H9 (cell line): ENCODE data around the gene FCHSD2. TPM values are rescaled to one million over a fixed set of nuclear protein-coding genes. Genes with fewer than 3 reads are reported as not detected.
A peak's percentile ranks its signal among the peaks of the same experiment; 100 is the strongest.

ENCODE experiments used
- DNase-seq: peaks from one replicate; pipeline ENCODE4 v3.0.0-alpha.2; 2017
- H2AFZ ChIP-seq: one replicate; pipeline ENCODE4 v1.6.1; 2013; ENCODE audit warnings: mild to moderate bottlenecking, low read length, control low read depth, moderate library complexity
- H2AK5ac ChIP-seq: 2 replicates; pipeline ENCODE4 v1.6.1; 2013; ENCODE audit warnings: low read length, control low read depth, mixed read lengths; ENCODE audit not compliant: insufficient read length
- H2BK120ac ChIP-seq: one replicate; pipeline ENCODE4 v1.6.1; 2013; ENCODE audit warnings: low read depth, mild to moderate bottlenecking, low read length, control low read depth, inconsistent platforms; ENCODE audit not compliant: poor library complexity, severe bottlenecking
- H2BK12ac ChIP-seq: 2 replicates; pipeline ENCODE4 v1.6.1; 2013; ENCODE audit warnings: low read length, control low read depth, mixed read lengths, low read depth; ENCODE audit not compliant: insufficient read length
- H2BK15ac ChIP-seq: 2 replicates; pipeline ENCODE4 v1.6.1; 2013; ENCODE audit warnings: low read depth, low read length, control low read depth
- H2BK20ac ChIP-seq: one replicate; pipeline ENCODE4 v1.6.1; 2013; ENCODE audit warnings: low read depth, mild to moderate bottlenecking, low read length, control low read depth, inconsistent platforms; ENCODE audit not compliant: poor library complexity, severe bottlenecking
- H2BK5ac ChIP-seq: 2 replicates; pipeline ENCODE4 v1.6.1; 2013; ENCODE audit warnings: low read length, control low read depth, mixed read lengths; ENCODE audit not compliant: insufficient read length
- H3K14ac ChIP-seq: 2 replicates; pipeline ENCODE4 v1.6.1; 2013; ENCODE audit warnings: low read length, control low read depth; ENCODE audit not compliant: insufficient read depth
- H3K18ac ChIP-seq: 2 replicates; pipeline ENCODE4 v1.6.1; 2013; ENCODE audit warnings: low read depth, mild to moderate bottlenecking, mixed read lengths, low read length, control low read depth; ENCODE audit not compliant: insufficient read length
- H3K23ac ChIP-seq: 2 replicates; pipeline ENCODE4 v1.6.1; 2013; ENCODE audit warnings: low read length, control low read depth, mixed read lengths, low read depth; ENCODE audit not compliant: insufficient read length
- H3K23me2 ChIP-seq: 2 replicates; pipeline ENCODE4 v1.6.1; 2013; ENCODE audit warnings: low read depth, mild to moderate bottlenecking, mixed read lengths, low read length, control low read depth; ENCODE audit not compliant: insufficient read length, poor library complexity, severe bottlenecking
- H3K27ac ChIP-seq: 2 replicates; pipeline ENCODE4 v1.5.1; 2013; ENCODE audit warnings: low read length, control low read depth, mixed read lengths, low read depth; ENCODE audit not compliant: insufficient read length
- H3K27me3 ChIP-seq: 2 replicates; pipeline ENCODE4 v1.6.1; 2013; ENCODE audit warnings: low read length, control low read depth, inconsistent platforms; ENCODE audit not compliant: insufficient read depth
- H3K4ac ChIP-seq: 2 replicates; pipeline ENCODE4 v1.6.1; 2013; ENCODE audit warnings: low read depth, mild to moderate bottlenecking, control low read depth, inconsistent platforms, low read length, moderate library complexity
- H3K4me1 ChIP-seq: 2 replicates; pipeline ENCODE4 v1.6.1; 2013; ENCODE audit warnings: low read length, control low read depth, inconsistent platforms; ENCODE audit not compliant: insufficient read depth
- H3K4me2 ChIP-seq: 2 replicates; pipeline ENCODE4 v1.6.1; 2013; ENCODE audit warnings: low read length, control low read depth, mixed read lengths; ENCODE audit not compliant: insufficient read length, insufficient read depth
- H3K56ac ChIP-seq: 2 replicates; pipeline ENCODE4 v1.6.1; 2013; ENCODE audit warnings: low read depth, mild to moderate bottlenecking, mixed read lengths, low read length, control low read depth; ENCODE audit not compliant: insufficient read length
- H3K79me1 ChIP-seq: 2 replicates; pipeline ENCODE4 v1.6.1; 2013; ENCODE audit warnings: low read depth, mild to moderate bottlenecking, moderate library complexity, low read length, control low read depth, inconsistent platforms; ENCODE audit not compliant: insufficient read depth, poor library complexity, severe bottlenecking
- H3K79me2 ChIP-seq: 2 replicates; pipeline ENCODE4 v1.6.1; 2013; ENCODE audit warnings: low read length, control low read depth, inconsistent platforms; ENCODE audit not compliant: insufficient read depth
- H3K9ac ChIP-seq: 2 replicates; pipeline ENCODE4 v1.6.1; 2013; ENCODE audit warnings: low read length, control low read depth, mixed read lengths; ENCODE audit not compliant: insufficient read length; ENCODE audit errors: extremely low read depth
- H3K9me3 ChIP-seq: one replicate; pipeline ENCODE4 v1.6.1; 2013; ENCODE audit warnings: low read depth, low read length, inconsistent platforms; ENCODE audit not compliant: control insufficient read depth
- H3T11ph ChIP-seq: one replicate; pipeline ENCODE4 v1.6.1; 2013; ENCODE audit warnings: mild to moderate bottlenecking, low read length, control low read depth, inconsistent platforms
- H4K20me1 ChIP-seq: one replicate; pipeline ENCODE4 v1.6.1; 2013; ENCODE audit not compliant: control insufficient read depth, insufficient read length, insufficient read depth
- H4K5ac ChIP-seq: 2 replicates; pipeline ENCODE4 v1.6.1; 2013; ENCODE audit warnings: low read depth, mild to moderate bottlenecking, mixed read lengths, low read length, control low read depth; ENCODE audit not compliant: insufficient read length
- H4K8ac ChIP-seq: replicated peaks from 2 replicates; pipeline ENCODE4 v1.6.1; 2013; ENCODE audit warnings: low read length, control low read depth, mixed read lengths, low read depth; ENCODE audit not compliant: insufficient read length
- H4K91ac ChIP-seq: 2 replicates; pipeline ENCODE4 v1.6.1; 2013; ENCODE audit warnings: low read depth, mild to moderate bottlenecking, moderate library complexity, mixed read lengths, low read length, control low read depth; ENCODE audit not compliant: insufficient read length
- H3K27ac Mint-ChIP-seq, 3 experiments: 2 replicates in 2 of 3; 3 replicates in 1 of 3; pipeline ENCODE4 v1.8.0; 2020 to 2021; ENCODE audit warnings: mixed read lengths in 3 of 3, mild to moderate bottlenecking in 1 of 3, moderate library complexity in 1 of 3
- H3K27me3 Mint-ChIP-seq: 2 replicates; pipeline ENCODE4 v1.8.0; 2021; ENCODE audit warnings: low read depth, mild to moderate bottlenecking, moderate library complexity, mixed read lengths
- H3K36me3 Mint-ChIP-seq, 3 experiments: 2 replicates in 2 of 3; 3 replicates in 1 of 3; pipeline ENCODE4 v1.8.0; 2020 to 2021; ENCODE audit warnings: low read depth in 3 of 3, mixed read lengths in 3 of 3; ENCODE audit not compliant: insufficient read depth in 1 of 3
- H3K4me1 Mint-ChIP-seq, 2 experiments: 2 replicates each; pipeline ENCODE4 v1.8.0; 2020; ENCODE audit warnings: mixed read lengths in 2 of 2
- H3K4me3 Mint-ChIP-seq, 2 experiments: 2 replicates in 1 of 2; 3 replicates in 1 of 2; pipeline ENCODE4 v1.8.0; 2020 to 2021; ENCODE audit warnings: mild to moderate bottlenecking in 2 of 2, mixed read lengths in 2 of 2, moderate library complexity in 1 of 2
- H3K9me3 Mint-ChIP-seq, 2 experiments: 2 replicates in 1 of 2; 3 replicates in 1 of 2; pipeline ENCODE4 v1.8.0; 2020; ENCODE audit warnings: mild to moderate bottlenecking in 2 of 2, mixed read lengths in 2 of 2, moderate library complexity in 1 of 2
- CTCF ChIP-seq: fragments of 200-600 bp; sonication (generic); conservative IDR thresholded peaks from 3 replicates; pipeline ENCODE4 v1.8.0; 2021; ENCODE audit warnings: antibody characterized with exemption, mild to moderate bottlenecking
- WGBS: extraction: QIAGEN DNeasy Blood & Tissue Kit; methylation state at CpG from one replicate; pipeline ENCODE4 v1.1.7; 2013; ENCODE audit warnings: missing lambda C conversion rate, low lambda C conversion rate, mixed read lengths; ENCODE audit not compliant: insufficient read length; ENCODE audit errors: extremely low coverage; 5-methylcytosine and 5-hydroxymethylcytosine counted together
- total RNA-seq: library from RNA; stranded (reverse); gene quantifications from 2 replicates; pipeline ENCODE4 v1.2.1, GENCODE V29; 2021

Gene FCHSD2
- total RNA-seq, 1 experiment from 2014 or later, result 17.8 TPM

- no peak overlapping the region for H3K9ac ChIP-seq
- no peak overlapping the region for H3K4ac ChIP-seq
- H2BK120ac ChIP-seq, result no peak overlapping the region
- Mint-ChIP-seq H3K9me3 (no peaks in the 10 kb centered on the region), H3K27ac (peak overlapping the region in 1 of 3 experiments; percentile 45; a peak in 3 of 7 replicates), H3K27me3 (peaks cover 4% of the 10 kb centered on the region; the same call in 1 of the 2 replicates), H3K36me3 (peaks cover 0 to 3% (median 0%) of the 10 kb centered on the region in 3 experiments; a peak in 1 of 7 replicates), H3K4me3 (no peak overlapping the region), H3K4me1 (peaks cover 9% of the 10 kb centered on the region in 2 experiments)
- H3K23ac ChIP-seq, result no peak overlapping the region
- no peaks in the 10 kb centered on the region for H3K4me1 ChIP-seq
- no peak overlapping the region for H3K18ac ChIP-seq
- H2BK15ac ChIP-seq, result no peak overlapping the region
- H3K4me2 ChIP-seq, result no peak overlapping the region
- no peak overlapping the region for H2AK5ac ChIP-seq
- no peak overlapping the region for H3T11ph ChIP-seq
- H4K20me1 ChIP-seq, result no peaks in the 10 kb centered on the region
- no peak overlapping the region for H2BK12ac ChIP-seq
- no CpG with 5 or more reads among the region's 4 CpGs for WGBS
- no peak for DNase-seq
- H3K14ac ChIP-seq, result no peak overlapping the region
- H3K23me2 ChIP-seq, result no peaks in the 10 kb centered on the region
- H3K27ac ChIP-seq, result no peak overlapping the region
- TF ChIP-seq CTCF, result no peak
- H2BK20ac ChIP-seq, result no peak overlapping the region
- no peak overlapping the region for H2BK5ac ChIP-seq
- no peak overlapping the region for H3K56ac ChIP-seq
- no peaks in the 10 kb centered on the region for H3K9me3 ChIP-seq
- no peak overlapping the region for H4K8ac ChIP-seq
- no peak overlapping the region for H4K5ac ChIP-seq
- no peaks in the 10 kb centered on the region for H3K79me2 ChIP-seq
- H3K27me3 ChIP-seq, result no peaks in the 10 kb centered on the region
- no peaks in the 10 kb centered on the region for H3K79me1 ChIP-seq
- no peak overlapping the region for H2AFZ ChIP-seq
- H4K91ac ChIP-seq, result no peak overlapping the region
Measured at GRCh38 chr11:72836111-72836510, 306.0 kb downstream of the FCHSD2 start.
